HG02623 (cell line): ENCODE results near the gene MAP4K3.
"Not testable (repeated sequence)": the region's sequence is repeated elsewhere in the genome, so short reads cannot be mapped to it uniquely, and the experiment has no call there.

ENCODE experiments used
- ATAC-seq: cut with Tn5 transposase; IDR thresholded peaks from one replicate; pipeline ENCODE4 v1.9.1; 2021; ENCODE audit warnings: moderate library complexity; ENCODE audit not compliant: unreplicated experiment

MAP4K3 gene

DNA sequence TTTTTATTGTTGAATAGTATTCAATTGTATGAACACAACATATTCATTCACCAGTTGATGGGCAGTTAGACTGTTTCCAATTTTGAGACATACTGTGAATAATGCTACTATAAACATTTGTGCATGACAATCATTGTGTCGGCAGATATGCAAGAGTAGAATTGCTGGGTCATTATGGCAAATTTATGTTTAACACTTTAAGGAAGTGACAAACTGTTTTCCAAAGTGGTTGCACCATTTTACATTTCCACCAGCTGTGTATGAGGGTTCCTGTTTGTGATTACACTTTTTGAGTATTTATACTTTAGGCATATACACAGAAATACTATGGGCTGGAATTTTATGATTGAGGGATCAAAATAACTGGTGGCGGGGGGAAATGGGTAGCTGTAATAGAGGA is 61.2 kb downstream of the MAP4K3 start:
- ATAC-seq: no peak

DNA sequence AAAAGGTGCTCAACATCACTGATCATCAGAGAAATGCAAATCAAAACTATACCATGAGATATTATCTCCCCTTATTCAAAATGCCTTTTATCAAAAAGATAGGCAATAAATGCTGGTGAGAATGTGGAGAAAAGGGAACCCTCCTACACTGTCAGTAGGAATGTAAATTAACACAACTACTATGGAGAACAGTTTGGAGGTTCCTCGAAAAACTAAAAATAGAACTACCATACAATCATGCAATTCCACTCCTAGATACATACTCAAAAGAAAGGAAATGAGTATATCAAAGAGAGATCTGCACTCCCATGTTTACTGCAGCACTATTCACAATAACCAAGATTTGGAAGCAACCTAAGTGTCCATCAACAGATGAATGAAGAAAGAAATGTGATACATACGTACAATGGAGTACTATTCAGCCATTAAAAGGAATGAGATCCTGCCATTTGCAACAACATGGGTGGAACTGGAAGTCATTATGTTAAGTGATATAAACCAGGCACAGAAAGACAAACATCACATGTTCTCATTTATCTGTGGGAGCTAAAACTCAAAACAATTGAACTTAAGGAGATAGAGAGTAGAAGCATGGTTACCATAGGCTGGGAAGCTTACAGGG is 63.8 kb downstream of the MAP4K3 start:
- no peak for ATAC-seq

DNA sequence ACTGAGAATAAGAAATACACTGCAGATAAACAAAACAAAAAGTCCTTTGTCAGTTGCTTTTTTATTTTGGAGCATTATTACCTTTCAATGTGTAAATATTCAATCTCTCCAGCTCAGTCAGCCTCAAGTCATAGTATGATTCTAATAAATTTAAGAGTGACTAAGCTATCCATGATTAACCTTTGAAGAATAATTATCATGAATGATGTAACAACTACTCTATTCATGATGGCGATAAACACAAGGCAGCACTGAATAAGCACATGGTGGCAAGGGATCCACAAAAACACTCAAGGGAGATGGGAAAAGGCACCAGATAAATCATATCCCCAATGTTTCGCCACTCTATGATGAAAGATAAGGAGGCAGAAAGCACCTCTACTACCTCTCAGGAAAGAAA is 67.0 kb downstream of the MAP4K3 start:
- no peak for ATAC-seq

DNA sequence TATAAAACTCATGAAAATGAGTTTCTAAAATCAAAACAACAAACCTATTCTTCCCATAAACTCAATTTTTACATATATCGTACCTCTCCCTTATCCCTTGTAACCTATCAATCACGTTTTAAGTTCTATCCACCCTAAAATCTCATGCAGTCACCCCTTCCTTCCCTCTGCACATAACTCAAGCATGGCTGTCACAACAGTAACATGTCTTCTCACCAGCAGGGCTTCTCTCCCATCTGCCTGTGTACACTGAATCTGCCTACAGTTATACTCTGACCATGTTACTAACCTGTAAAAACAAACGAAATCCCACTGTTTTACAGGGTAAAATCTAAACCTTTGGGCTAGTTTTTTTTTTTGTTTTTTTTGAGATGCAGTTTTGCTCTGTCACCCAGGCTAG is 68.2 kb downstream of the MAP4K3 start:
- no peak for ATAC-seq

DNA sequence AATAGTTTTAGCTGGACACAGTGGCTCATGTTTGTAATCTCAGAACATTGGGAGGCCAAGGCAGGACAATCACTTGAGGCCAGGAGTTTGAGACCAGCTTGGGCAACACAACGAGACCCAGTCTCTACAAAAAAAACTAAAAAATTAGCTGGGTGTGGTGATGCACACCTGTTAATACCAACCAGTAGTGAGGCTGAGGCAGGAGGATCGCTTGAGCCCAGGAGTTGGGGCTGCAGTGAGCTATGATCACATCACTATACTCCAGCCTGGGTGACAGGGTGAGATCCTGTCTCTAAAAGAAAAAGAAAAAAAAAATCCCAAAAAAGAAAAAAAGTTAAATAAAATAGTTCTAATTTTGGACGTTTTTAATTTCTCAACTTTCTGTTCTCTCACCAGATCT is 68.7 kb downstream of the MAP4K3 start:
- no peak for ATAC-seq

DNA sequence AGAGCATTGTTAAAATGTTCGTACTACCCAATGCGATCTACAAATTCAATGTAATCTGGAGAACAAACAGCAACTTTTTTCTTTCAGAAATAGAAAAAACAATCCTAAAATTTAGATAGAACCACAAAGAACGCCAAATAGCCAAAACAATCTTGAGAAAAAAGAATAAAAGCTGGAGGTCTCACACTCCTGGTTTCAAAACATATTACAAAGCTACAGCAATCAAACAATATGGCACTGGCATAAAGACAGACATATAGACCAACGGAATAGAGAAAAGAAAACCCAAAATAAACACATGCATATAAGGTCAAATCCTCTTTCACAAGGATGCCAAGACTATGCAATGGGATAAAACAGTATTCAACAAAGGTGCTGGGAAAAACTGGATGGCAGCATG is 74.5 kb downstream of the MAP4K3 start:
- no peak for ATAC-seq

DNA sequence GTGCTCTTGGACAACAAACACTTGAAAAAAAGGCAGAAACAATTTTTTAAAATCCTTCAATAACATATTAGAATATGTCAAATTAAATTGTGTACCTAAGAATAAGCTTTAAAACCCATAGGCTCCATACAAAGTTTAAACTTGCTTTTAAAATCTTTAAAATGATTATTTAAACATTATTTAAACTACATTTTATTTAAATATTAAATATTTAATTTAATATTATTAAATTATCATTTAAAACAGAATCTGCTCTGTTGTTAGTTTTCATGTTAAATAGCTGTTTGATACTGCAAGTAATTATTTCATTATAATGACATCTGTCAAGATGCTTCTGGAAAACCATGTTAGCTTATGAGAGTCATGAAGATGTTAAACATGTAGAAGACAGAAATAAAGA is 75.6 kb downstream of the MAP4K3 start:
- no peak for ATAC-seq

DNA sequence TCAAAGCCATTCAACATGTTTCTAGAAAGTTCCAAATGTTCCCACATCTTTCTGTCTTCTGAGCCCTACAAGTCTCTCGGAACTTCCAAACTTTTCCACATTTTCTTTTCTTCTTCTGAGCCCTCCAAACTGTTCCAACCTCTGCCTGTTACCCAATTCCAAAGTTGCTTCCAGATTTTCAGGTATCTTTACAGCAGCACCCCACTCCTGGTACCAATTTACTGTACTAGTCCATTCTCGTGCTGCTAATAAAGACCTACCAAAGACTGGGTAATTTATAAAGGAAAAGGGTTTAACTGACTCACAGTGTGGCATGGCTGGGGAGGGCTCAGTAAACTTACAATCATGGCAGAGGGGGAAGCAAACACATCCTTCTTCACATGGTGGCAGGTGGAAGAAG is 76.7 kb downstream of the MAP4K3 start:
- ATAC-seq: not testable (repeated sequence)

DNA sequence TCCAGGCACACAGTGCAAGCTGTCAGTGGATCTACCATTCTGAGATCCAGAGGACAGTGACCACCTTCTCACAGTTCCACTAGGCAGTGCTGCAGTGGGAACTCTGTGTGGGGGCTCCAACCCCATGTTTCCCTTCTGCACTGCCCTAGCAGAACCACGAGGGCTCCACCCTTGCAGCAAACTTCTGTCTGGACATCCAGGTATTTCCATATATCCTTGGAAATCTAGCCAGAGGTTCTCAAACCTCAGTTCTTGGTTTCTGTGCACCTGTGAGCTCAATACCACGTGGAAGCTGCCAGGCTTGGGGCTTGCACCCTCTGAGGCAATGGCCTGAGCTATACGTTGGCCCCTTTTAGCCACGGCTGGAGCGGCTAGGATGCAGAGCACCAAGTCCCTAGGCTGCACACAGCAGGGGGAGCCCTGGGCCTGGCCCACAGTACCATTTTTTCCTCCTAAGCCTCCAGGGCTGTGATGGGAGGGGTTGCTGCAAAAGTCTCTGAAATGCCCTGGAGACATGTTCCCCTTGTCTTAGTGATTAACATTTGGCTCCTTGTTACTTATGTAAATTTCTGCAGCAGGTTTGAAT is 77.5 kb downstream of the MAP4K3 start:
- no peak for ATAC-seq

DNA sequence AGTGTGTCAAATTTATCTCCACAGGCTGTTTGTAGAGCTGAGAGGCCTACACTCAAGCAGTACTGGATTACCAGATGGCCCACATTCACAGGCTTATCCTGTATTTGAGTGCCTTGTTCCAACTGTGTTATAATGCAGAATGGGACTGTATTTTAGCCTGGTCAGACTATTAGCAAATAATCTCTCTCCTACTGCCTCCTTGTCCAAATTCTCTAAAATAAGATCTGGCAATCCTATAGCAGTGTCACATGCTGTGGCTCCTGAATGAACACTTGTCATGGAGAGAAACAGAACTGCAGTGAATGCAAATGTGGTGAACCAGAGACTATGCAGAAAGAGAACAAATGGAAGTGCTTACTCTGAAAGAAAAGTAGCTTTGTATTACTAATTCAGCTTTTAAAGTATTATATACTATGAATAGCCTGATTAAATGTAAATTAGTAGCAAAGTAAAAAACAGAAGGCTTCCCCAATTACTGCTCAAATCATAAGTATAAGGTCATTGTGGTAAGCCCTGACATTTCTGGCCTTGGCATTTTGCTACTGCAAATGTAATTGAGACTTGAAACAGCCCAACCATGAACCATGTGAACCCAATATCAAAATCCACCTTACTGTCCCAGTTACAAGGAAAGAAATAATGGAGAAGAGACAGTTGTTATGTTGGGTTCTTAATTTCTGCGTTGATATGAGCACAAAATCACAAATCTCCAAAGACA is 80.0 kb downstream of the MAP4K3 start:
- no peak for ATAC-seq

DNA sequence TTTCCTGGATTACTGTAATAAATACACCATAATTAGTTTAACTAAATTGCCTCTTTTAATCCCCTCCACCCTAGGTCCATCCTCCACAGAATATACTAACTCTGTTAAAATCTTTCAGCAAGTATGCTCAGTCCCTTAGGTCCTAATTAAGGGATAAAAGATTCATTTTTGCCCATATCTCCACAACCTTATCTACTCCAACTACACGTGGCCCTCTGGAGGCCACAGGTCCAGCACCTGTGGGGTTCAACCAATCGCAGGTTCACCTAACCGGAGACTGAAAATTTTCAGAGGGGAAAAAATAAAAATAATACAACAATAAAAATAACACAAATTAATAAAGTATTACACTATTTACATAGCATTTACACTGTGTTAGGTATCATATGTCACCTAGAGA is 86.4 kb downstream of the MAP4K3 start:
- ATAC-seq: no peak

DNA sequence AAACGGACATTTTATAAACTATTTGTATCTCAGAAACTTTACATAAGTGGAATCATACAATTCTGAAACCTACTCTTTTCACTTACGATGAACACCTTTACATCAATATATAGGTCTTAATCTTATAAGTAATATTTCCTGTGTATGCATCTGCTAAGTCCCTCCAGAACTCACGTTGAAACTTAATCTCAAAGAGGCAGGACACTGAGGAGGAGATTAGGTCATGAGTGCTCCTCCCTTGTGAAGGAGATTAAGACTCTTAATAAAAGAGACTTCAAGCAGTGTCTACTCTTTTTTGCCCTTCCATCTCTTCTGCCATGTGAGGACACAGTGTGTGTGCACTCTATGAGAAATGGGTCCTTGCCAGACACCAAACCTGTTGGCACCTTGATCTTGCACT is 98.6 kb downstream of the MAP4K3 start:
- no peak for ATAC-seq

DNA sequence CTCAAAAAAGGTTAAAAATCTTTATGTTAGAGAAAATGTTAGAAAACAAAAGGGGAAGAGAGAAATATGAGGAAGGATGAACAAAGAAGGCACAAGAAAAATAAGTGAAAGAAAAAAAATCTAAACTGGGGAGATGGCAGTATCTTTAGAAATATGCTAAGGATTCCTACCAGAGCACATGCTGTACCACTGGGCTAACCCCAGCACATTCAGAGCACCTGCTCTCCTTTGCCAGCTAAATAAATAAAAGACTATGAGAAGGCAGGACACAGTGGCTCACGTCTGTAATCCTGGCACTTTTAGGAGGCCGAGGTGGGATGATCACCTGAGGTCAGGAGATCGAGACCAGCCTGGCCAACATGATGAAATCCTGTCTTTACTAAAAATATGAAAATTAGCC is 101.2 kb downstream of the MAP4K3 start:
- ATAC-seq: no peak

DNA sequence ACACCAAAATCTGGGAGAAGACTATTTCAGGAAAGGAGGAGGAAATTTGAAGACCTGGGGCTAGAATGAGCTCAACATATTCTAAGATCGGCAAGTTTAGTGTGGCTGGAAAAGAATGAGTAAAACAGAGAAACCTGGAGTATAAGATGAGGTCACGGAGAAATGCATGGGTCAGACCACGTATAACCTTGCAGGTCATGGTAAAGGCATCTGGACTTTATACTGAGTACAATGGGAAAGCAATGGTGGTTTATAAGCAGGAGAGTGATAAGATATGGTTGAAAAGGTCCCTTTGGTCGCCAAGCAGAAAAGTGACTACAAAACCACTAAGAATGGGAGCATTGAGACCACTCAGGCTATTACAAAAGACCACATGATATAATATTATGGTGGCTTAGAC is 102.1 kb downstream of the MAP4K3 start:
- no peak for ATAC-seq

DNA sequence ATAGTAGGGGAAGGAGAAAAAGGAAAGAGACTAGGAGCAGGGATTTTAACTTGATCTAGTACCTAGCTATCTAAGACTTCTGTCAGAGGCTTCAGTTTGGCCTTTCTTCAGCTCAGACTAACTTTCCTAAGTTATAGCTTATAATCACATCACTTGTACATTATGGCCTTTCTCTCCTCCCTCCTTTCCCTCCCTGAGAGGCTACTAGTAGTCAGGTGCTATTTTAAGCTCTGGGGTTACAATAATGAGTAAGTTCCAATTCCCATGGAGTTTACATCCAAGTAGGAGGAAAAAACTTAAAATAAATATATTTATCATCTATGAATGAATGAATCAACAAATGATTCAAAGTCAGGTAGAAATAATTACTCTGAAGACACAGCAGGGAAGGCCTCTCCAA is 102.6 kb downstream of the MAP4K3 start:
- no peak for ATAC-seq

DNA sequence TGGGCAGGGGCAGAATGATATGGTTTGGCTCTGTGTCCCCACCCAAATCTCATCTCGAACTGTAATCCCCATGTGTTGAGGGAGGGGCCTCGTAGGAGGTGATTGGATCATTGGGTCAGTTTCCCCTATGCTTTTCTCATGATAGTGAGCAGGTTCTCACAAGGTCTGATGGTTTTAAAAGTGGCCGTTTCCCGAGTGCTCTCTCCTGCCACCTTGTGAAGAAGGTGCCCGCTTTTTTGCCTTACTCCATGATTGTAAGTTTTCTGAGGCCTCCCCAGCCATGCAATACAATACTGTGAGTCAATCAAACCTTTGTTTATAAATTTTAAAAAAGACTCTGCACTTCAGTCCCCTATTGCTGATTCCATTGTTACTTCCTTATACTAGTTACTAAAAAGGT is 110.4 kb downstream of the MAP4K3 start:
- no peak for ATAC-seq

DNA sequence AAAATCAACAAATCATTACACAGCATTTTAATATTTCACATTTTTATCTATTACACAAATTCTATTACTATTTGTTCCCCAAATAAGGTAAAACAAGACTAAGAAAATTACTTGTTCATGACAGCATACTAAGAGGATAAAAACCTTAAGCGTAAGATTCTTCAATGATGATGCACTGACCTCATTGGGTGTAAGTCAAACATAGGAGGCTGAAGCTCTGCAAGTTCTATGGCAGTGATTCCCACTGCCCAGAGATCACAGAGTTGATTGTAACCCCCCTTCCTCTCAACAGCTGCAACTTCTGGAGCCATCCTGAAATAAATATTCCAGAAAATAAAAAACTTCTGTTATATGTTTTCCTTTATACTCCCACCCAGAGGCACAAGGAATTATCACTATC is 111.1 kb downstream of the MAP4K3 start:
- ATAC-seq: no peak

DNA sequence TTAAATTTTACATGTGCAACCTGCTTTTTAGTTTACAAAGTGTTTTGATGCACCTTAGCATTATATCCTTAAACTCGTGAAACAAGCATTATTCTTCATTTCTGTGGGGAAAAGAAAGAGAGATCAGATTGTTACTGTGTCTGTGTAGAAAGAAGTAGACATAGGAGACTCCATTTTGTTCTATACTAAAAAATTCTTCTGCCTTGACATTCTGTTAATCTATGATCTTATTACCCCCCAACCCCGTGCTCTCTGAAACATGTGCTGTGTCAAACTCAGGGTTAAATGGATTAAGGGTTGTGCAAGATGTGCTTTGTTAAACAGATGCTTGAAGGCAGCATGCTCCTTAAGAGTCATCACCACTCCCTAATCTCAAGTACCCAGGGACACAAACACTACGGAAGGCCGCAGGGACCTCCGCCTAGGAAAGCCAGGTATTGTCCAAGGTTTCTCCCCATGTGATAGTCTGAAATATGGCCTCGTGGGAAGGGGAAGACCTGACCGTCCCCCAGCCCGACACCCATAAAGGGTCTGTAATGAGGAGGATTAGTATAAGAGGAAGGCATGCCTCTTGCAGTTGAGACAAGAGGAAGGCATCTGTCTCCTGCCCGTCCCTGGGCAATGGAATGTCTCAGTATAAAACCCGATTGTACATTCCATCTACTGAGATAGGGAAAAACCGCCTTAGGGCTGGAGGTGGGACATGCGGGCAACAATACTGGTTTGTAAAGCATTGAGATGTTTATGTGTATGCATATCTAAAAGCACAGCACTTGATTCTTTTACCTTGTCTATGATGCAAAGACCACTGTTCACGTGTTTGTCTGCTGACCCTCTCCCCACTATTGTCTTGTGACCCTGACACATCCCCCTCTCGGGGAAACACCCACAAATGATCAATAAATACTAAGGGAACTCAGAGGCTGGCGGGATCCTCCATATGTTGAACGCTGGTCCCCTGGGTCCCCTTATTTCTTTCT is 115.7 kb downstream of the MAP4K3 start:
- not testable (repeated sequence) for ATAC-seq

DNA sequence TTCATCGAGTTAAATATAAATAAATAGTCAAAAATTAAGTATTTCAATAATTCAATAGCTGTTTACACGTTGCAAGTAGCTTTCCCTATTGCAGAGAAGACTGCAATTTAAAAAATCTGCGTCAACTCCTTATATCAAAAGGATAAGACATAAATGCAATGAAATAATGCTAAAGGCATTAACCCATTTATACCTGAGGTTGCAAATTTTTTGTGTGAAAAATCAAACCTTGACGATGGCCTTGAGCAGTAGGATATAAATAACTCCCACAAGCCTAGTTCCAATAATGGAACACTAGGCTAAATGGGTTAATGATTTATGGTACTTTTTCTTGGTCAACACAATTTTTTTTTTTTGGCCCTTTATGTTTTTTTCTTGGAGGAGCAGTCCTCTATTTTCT is 116.9 kb downstream of the MAP4K3 start:
- no peak for ATAC-seq

DNA sequence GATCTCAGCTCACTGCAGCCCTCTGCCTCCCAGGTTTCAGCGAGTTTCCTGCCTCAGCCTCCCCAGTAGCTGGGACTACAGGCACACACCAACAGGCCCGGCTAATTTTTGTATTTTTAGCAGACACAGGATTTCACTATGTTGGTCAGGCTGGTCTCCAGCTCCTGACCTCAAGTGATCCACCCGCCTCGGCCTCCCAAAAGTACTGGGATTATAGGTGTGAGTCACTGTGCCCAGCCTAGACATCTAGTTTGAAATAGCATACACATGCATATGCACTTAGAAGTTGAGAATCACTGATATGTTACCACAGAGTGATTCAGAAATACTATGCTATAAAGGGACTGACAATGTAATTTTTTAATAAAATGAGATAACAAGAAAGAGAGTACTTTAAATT is 123.5 kb downstream of the MAP4K3 start:
- no peak for ATAC-seq

DNA sequence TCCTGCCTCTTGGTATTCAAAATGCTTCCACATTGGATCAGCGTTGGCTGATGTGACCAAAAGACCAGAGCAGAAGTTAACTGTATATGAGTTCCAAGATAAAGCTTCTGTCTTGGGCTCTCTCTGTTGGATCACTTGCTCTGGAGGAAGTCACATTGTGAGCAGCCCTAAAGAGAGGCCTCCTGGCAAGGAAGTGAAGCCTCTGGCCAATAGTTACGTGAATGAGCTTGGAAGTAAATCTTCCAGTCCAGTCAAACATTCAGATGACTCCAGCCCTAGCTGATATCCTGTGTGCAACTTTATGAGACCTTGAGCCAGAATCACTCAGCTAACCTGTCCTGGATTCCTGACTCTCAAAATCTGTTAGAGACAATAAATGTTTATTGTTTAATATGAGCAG is 125.6 kb downstream of the MAP4K3 start:
- no peak for ATAC-seq
